ENCODE results near the gene RIPK4. TPM values are rescaled to one million over a fixed set of nuclear protein-coding genes. Genes with fewer than 3 reads are reported as not detected.

Gene RIPK4
- total and polyA plus RNA-seq, 2 of the 13 experiments (the other 11 are each of a cell fraction or from before 2014, with no cell fraction given) = 3.1 to 4.9 TPM

DNA sequence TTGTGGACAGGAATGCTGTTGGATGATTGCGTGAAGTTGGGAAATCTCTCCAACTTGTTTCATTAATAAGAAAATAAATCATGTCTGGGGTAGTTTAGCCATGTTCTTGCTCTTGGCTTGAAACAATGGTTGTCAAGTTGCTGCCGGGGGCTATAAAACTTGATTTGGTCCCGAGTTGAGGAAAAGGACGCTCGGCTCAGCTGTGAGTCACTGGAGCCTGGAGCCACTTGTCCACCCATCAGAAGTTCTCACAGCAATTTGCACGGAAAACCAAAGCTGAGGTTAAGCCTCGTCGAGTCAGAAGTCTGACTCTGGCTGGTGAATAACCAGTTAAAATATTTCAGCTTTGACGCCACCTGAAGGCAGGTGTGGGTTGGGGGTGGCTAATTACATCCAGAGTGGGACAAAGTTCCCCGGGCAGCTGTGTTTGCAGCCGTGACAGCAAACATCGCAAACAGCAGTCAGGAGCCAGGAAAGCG lies 19.7 kb upstream of the RIPK4 start (continued):
- TF ChIP-seq LCORL (IDR thresholded peaks at IDR 0.05) (no peak), LCORL (CRISPR knock-in tag; IDR thresholded peaks at IDR 0.05) (peak; percentile 18; the same call in 1 of the 2 replicates), CBX2 (IDR thresholded peaks at IDR 0.05; ENCODE audit: low read depth, low read length) (no peak), CBX2 (CRISPR knock-in tag; IDR thresholded peaks at IDR 0.05; ENCODE audit: low read depth) (no peak), ZNF550 (CRISPR knock-in tag; IDR thresholded peaks at IDR 0.05; ENCODE audit: borderline replicate concordance) (no peak), RXRB (CRISPR knock-in tag; IDR thresholded peaks at IDR 0.05; ENCODE audit: borderline replicate concordance) (peak; percentile 25; the same call in 1 of the 2 replicates), PLRG1 (conservative IDR thresholded peaks at IDR 0.05) (no peak), FOXP1 (IDR thresholded peaks at IDR 0.05) (no peak), FOXP1 (CRISPR knock-in tag; IDR thresholded peaks at IDR 0.05) (no peak)
- TF ChIP-seq, protein P1, sequence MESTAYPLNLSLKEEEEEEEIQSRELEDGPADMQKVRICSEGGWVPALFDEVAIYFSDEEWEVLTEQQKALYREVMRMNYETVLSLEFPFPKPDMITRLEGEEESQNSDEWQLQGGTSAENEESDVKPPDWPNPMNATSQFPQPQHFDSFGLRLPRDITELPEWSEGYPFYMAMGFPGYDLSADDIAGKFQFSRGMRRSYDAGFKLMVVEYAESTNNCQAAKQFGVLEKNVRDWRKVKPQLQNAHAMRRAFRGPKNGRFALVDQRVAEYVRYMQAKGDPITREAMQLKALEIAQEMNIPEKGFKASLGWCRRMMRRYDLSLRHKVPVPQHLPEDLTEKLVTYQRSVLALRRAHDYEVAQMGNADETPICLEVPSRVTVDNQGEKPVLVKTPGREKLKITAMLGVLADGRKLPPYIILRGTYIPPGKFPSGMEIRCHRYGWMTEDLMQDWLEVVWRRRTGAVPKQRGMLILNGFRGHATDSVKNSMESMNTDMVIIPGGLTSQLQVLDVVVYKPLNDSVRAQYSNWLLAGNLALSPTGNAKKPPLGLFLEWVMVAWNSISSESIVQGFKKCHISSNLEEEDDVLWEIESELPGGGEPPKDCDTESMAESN (CRISPR knock-in tag; conservative IDR thresholded peaks at IDR 0.05) = peak; percentile 70; the same call in 1 of the 2 replicates
- TF ChIP-seq, protein P2, sequence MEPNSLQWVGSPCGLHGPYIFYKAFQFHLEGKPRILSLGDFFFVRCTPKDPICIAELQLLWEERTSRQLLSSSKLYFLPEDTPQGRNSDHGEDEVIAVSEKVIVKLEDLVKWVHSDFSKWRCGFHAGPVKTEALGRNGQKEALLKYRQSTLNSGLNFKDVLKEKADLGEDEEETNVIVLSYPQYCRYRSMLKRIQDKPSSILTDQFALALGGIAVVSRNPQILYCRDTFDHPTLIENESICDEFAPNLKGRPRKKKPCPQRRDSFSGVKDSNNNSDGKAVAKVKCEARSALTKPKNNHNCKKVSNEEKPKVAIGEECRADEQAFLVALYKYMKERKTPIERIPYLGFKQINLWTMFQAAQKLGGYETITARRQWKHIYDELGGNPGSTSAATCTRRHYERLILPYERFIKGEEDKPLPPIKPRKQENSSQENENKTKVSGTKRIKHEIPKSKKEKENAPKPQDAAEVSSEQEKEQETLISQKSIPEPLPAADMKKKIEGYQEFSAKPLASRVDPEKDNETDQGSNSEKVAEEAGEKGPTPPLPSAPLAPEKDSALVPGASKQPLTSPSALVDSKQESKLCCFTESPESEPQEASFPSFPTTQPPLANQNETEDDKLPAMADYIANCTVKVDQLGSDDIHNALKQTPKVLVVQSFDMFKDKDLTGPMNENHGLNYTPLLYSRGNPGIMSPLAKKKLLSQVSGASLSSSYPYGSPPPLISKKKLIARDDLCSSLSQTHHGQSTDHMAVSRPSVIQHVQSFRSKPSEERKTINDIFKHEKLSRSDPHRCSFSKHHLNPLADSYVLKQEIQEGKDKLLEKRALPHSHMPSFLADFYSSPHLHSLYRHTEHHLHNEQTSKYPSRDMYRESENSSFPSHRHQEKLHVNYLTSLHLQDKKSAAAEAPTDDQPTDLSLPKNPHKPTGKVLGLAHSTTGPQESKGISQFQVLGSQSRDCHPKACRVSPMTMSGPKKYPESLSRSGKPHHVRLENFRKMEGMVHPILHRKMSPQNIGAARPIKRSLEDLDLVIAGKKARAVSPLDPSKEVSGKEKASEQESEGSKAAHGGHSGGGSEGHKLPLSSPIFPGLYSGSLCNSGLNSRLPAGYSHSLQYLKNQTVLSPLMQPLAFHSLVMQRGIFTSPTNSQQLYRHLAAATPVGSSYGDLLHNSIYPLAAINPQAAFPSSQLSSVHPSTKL (CRISPR knock-in tag; IDR thresholded peaks at IDR 0.05) = peak; percentile 14; the same call in 1 of the 2 replicates
- TF ChIP-seq, protein P3, sequence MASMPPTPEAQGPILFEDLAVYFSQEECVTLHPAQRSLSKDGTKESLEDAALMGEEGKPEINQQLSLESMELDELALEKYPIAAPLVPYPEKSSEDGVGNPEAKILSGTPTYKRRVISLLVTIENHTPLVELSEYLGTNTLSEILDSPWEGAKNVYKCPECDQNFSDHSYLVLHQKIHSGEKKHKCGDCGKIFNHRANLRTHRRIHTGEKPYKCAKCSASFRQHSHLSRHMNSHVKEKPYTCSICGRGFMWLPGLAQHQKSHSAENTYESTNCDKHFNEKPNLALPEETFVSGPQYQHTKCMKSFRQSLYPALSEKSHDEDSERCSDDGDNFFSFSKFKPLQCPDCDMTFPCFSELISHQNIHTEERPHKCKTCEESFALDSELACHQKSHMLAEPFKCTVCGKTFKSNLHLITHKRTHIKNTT (CRISPR knock-in tag; IDR thresholded peaks at IDR 0.05) = no peak
- TF ChIP-seq, protein P4, sequence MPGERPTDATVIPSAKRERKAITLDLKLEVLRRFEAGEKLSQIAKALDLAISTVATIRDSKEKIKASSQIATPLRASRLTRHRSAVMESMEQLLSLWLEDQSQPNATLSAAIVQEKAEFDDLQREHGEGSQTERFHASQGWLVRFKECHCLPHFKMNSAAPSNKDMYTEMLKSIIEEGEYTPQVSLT (CRISPR knock-in tag; IDR thresholded peaks at IDR 0.05; ENCODE audit: borderline replicate concordance, low read depth) = no peak
- TF ChIP-seq, protein P5, sequence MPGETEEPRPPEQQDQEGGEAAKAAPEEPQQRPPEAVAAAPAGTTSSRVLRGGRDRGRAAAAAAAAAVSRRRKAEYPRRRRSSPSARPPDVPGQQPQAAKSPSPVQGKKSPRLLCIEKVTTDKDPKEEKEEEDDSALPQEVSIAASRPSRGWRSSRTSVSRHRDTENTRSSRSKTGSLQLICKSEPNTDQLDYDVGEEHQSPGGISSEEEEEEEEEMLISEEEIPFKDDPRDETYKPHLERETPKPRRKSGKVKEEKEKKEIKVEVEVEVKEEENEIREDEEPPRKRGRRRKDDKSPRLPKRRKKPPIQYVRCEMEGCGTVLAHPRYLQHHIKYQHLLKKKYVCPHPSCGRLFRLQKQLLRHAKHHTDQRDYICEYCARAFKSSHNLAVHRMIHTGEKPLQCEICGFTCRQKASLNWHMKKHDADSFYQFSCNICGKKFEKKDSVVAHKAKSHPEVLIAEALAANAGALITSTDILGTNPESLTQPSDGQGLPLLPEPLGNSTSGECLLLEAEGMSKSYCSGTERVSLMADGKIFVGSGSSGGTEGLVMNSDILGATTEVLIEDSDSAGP (CRISPR knock-in tag; IDR thresholded peaks at IDR 0.05; ENCODE audit: borderline replicate concordance) = no peak
- TF ChIP-seq, protein P6, sequence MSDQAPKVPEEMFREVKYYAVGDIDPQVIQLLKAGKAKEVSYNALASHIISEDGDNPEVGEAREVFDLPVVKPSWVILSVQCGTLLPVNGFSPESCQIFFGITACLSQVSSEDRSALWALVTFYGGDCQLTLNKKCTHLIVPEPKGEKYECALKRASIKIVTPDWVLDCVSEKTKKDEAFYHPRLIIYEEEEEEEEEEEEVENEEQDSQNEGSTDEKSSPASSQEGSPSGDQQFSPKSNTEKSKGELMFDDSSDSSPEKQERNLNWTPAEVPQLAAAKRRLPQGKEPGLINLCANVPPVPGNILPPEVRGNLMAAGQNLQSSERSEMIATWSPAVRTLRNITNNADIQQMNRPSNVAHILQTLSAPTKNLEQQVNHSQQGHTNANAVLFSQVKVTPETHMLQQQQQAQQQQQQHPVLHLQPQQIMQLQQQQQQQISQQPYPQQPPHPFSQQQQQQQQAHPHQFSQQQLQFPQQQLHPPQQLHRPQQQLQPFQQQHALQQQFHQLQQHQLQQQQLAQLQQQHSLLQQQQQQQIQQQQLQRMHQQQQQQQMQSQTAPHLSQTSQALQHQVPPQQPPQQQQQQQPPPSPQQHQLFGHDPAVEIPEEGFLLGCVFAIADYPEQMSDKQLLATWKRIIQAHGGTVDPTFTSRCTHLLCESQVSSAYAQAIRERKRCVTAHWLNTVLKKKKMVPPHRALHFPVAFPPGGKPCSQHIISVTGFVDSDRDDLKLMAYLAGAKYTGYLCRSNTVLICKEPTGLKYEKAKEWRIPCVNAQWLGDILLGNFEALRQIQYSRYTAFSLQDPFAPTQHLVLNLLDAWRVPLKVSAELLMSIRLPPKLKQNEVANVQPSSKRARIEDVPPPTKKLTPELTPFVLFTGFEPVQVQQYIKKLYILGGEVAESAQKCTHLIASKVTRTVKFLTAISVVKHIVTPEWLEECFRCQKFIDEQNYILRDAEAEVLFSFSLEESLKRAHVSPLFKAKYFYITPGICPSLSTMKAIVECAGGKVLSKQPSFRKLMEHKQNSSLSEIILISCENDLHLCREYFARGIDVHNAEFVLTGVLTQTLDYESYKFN (CRISPR knock-in tag; conservative IDR thresholded peaks at IDR 0.05) = 0 out of 2 replicates have a peak, but pooled peaks have one; percentile 22
